Stomach (tissue), 4 donors: ENCODE measurements around the gene FRMPD4.

Experiments used
- CTCF ChIP-seq, 7 experiments: fragments of 450-650 bp in 4 of 7; fragments of 200-600 bp in 3 of 7; sonication (generic) in 3 of 7; IDR thresholded peaks; one replicate each; pipeline ENCODE4 v1.5.1; 2016 to 2019; ENCODE audit warnings: antibody characterized with exemption in 7 of 7, control low read depth in 2 of 7, mild to moderate bottlenecking in 1 of 7
- EP300 ChIP-seq: sonication (generic); formaldehyde crosslinking; IDR thresholded peaks from one replicate; pipeline ENCODE4 v1.6.1; 2017; ENCODE audit warnings: antibody characterized with exemption
- POLR2A ChIP-seq, 4 donors: fragments of 450-650 bp; IDR thresholded peaks; one replicate each; pipeline ENCODE4 v1.6.1; 2016; ENCODE audit warnings: antibody characterized with exemption in 4 of 4, control low read depth in 2 of 4, mild to moderate bottlenecking in 1 of 4, moderate library complexity in 1 of 4
- POLR2AphosphoS5 ChIP-seq, 3 donors: sonication (generic); formaldehyde crosslinking; IDR thresholded peaks; one replicate each; pipeline ENCODE4 v1.6.1; 2016; ENCODE audit warnings: antibody characterized with exemption in 3 of 3

GRCh38 chrX:12702509-12703091 lies 564.3 kb downstream of the FRMPD4 start:
- TF ChIP-seq CTCF (IDR thresholded peaks at IDR 0.05): peak in 2 of 7 experiments; percentile 5 to 15
- no peak for TF ChIP-seq EP300
- TF ChIP-seq POLR2A (IDR thresholded peaks at IDR 0.05): no peak
- TF ChIP-seq POLR2AphosphoS5 (IDR thresholded peaks at IDR 0.05): no peak
